Right lung (tissue), 5 donors: ENCODE measurements around the gene FAM9C. TPM values are rescaled to one million over a fixed set of nuclear protein-coding genes. Genes with fewer than 3 reads are reported as not detected.

Experiments used
- polyA plus RNA-seq, 5 donors: library from polyadenylated mRNA; unstranded; fragments of 120-200 nt; gene quantifications; one replicate each; pipeline versions ENCODE4 v1.2.1 to v1.2.3, GENCODE V29; 2013; ENCODE audit warnings: inconsistent platforms in 1 of 5, low replicate concordance in 1 of 5; ENCODE audit not compliant: insufficient read length in 5 of 5, insufficient read depth in 1 of 5

Gene FAM9C
- polyA plus RNA-seq, 5 donors, result 0.19 to 2.5 (median 0.24) TPM

Other genes with a start within 250 kb of the FAM9C start
- 1 to 10 TPM in 2 of 5 donors, under 1 TPM in 3; 0.64 to 1.2 (median 0.91) TPM for gene TLR7, start 177.5 kb downstream of the FAM9C start, polyA plus RNA-seq
- under 1 TPM; 0.28 to 0.60 (median 0.46) TPM for gene TLR8, start 138.0 kb downstream of the FAM9C start, polyA plus RNA-seq
- gene TMSB4X, start 69.5 kb downstream of the FAM9C start, polyA plus RNA-seq, result 1,000 to 10,000 TPM; 3,063 to 3,735 (median 3,478) TPM